ENCODE results near the gene PHF2.

Gene PHF2

DNA sequence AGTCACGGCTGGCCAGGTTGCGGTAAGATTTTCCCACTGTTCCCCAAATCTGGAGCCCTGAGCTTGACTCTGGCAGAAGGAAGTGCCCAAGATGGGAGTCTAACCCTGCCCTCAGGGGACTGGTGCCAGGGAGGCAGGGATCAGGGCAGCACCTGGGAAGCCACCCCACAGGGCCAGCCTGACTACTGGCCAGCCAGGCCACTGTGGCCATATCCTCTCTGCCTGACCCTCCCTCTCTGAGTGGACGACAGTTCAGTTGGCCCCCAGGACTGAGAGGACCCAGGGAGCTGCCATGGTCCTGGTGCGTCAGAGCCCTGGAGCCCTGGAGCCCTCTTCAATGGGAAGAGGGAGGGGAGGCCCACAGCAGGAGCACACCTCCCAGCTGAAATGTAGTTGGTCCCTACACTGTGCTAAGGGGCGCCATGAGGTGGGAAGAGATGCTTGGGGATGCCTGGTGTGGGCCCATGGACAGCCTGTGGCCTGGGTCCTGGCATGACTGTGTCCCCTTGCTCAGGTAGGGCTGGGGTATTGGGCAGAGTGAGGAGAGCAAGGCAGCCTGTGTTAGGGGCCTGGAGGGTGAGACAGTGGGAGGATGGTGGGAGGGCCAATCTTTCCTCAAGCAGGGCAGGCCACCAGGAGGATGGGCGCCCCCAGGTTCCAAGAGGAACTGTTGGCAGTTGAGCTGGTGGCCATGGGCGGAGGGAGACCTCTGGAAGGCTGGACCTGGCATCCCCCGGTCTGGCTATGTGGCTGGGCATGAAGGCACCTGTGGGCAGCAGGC lies 81.1 kb downstream of the PHF2 start:
- no peak overlapping the region for H3K4me3 ChIP-seq (replicated peaks; ENCODE audit: low read depth, low read length)
- no peak for DNase-seq (ENCODE audit: extremely low read depth, insufficient read length)
- TF ChIP-seq, protein P1, sequence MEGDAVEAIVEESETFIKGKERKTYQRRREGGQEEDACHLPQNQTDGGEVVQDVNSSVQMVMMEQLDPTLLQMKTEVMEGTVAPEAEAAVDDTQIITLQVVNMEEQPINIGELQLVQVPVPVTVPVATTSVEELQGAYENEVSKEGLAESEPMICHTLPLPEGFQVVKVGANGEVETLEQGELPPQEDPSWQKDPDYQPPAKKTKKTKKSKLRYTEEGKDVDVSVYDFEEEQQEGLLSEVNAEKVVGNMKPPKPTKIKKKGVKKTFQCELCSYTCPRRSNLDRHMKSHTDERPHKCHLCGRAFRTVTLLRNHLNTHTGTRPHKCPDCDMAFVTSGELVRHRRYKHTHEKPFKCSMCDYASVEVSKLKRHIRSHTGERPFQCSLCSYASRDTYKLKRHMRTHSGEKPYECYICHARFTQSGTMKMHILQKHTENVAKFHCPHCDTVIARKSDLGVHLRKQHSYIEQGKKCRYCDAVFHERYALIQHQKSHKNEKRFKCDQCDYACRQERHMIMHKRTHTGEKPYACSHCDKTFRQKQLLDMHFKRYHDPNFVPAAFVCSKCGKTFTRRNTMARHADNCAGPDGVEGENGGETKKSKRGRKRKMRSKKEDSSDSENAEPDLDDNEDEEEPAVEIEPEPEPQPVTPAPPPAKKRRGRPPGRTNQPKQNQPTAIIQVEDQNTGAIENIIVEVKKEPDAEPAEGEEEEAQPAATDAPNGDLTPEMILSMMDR (IDR thresholded peaks at IDR 0.05; ENCODE audit: insufficient read depth, low read length, poor library complexity, severe bottlenecking): no peak
- no peaks in the 10 kb centered on the region for H3K27me3 ChIP-seq (replicated peaks; ENCODE audit: control insufficient read depth, insufficient read depth, low read length)
- H3K36me3 ChIP-seq (ENCODE audit: control insufficient read depth, insufficient read depth, low read length): peaks cover 3% of the 10 kb centered on the region

DNA sequence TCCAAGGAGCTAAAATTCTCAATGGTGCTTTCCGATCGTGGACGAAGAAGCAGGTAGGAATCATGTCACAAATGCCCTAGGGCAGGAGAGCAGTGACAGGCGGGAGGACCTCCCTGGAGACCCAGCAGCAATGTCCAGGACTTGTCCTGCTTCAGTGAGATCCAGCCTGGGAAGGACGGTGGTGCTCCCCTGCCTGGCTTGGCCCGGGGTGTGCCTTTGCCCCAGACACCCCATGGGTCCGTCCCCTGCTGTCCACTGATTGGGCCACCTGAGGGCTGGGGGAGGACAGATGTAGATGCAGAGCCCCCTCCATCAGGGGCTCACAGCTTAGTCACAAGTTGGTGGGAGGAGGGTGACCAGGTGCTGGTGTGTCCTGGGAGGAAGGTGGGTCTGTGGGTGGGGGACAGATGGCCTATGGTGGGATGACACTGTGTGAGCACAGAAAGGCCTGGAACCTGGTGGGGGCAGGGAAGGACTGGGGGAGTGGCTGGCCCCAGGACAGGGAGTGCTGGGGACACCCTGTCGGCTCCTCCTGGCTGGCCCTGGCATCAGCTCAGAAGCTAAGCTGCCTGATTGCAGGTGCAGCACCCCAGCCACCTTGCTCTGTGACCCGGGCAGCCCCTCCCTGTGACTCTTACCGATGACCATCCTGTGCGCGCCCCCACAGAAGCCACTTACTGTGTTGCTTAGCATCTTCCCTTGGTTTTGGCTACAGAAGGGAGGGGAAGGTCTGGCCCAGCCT lies 82.0 kb downstream of the PHF2 start:
- no peak overlapping the region for H3K4me3 ChIP-seq (replicated peaks; ENCODE audit: low read depth, low read length)
- no peaks in the 10 kb centered on the region for H3K27me3 ChIP-seq (replicated peaks; ENCODE audit: control insufficient read depth, insufficient read depth, low read length)
- TF ChIP-seq, protein P1 (IDR thresholded peaks at IDR 0.05; ENCODE audit: insufficient read depth, low read length, poor library complexity, severe bottlenecking): no peak
- H3K36me3 ChIP-seq (ENCODE audit: control insufficient read depth, insufficient read depth, low read length): peaks cover 3% of the 10 kb centered on the region
- DNase-seq (ENCODE audit: extremely low read depth, insufficient read length): no peak

DNA sequence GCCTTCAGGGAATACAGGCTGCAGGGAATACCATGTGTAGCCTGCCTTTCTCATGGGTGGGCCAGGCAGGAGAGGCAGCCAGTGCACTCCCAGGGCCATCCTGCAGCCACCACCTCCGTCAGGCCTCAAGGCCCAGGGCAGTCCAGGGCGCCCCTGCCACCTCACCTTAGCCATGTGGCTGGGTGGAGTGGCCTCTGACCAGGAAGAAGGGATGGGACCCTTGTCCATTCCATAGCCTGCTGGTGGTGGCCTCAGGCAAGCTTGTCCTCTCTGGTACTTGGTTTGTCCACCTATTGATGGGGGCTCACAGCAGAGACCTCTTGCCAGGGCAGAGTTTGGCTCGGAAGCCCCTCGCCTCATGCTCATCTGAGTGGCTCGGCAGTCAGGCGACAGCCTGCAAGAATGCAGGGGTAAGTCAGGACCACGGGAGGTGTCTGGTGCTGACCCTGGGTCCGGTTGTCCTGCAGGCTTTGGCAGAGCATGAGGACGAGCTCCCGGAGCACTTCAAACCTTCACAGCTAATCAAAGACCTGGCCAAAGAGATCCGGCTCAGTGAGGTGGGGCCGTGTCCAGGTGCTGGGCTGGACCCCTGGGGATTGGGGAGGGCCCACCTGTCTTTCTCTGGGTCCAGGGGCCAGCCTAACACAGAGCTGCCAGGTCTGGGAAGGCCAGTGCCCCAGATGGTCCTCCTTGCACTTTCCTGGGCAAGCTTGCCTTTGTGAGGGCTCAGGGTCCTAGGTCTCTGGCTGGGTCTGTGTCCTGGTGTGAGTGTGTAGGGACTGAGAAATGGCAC lies 82.9 kb downstream of the PHF2 start:
- Histone ChIP-seq H3K4me3 (replicated peaks; ENCODE audit: low read depth, low read length) (no peak overlapping the region), H3K27me3 (replicated peaks; ENCODE audit: control insufficient read depth, insufficient read depth, low read length) (no peaks in the 10 kb centered on the region), H3K36me3 (ENCODE audit: control insufficient read depth, insufficient read depth, low read length) (peaks cover 3% of the 10 kb centered on the region)
- TF ChIP-seq, protein P1 (IDR thresholded peaks at IDR 0.05; ENCODE audit: insufficient read depth, low read length, poor library complexity, severe bottlenecking): no peak
- no peak for DNase-seq (ENCODE audit: extremely low read depth, insufficient read length)

DNA sequence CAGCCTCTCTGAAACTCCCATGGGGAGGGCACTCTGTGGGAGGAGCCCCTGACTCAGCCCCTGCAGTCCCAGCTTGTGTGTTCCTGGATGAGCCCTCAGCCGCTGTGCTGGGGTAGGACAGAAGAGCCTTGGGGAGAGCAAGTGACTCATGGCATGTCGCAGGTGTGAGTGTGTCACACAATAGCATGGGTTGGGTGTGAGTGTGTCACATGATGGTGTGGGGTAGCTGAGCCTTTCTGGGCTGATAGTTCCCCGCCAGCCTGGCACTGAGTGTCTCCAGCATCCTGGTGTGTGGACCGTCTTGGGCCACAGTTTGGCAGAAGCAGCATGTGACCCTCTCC lies 83.4 kb downstream of the PHF2 start:
- TF ChIP-seq, protein P1 (IDR thresholded peaks at IDR 0.05; ENCODE audit: insufficient read depth, low read length, poor library complexity, severe bottlenecking): no peak

DNA sequence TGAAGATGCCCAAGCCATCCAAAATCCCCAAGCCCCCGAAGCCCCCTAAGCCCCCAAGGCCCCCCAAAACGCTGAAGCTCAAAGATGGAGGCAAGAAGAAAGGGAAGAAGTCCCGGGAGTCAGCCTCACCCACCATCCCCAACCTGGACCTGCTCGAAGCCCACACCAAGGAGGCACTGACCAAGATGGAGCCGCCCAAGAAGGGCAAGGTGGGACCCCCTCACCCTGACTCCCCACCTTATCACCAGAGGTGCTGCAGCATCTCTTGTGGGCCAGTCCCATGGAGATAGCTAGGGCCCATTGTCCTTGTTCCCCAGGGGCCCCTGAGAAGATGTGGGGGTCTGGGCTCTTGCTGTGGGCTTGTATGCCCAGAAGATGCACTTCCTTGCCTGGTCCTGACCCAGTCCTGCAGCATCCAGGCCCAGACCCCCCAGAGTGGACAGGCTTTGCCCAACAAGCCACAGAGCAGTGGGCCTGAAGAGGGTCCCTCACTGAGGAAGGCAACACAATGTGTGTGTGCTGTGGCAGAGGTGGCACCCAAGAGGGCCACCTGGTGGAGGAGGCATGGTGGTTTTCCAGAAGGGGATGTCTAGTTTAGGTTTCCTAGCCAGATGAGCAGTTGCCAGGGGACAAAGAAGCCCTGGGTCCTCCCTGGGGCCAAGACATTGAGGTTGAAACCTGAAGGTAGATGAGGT lies 84.1 kb downstream of the PHF2 start:
- H3K27me3 ChIP-seq (replicated peaks; ENCODE audit: control insufficient read depth, insufficient read depth, low read length): no peaks in the 10 kb centered on the region
- no peak overlapping the region for H3K4me3 ChIP-seq (replicated peaks; ENCODE audit: low read depth, low read length)
- TF ChIP-seq, protein P1 (IDR thresholded peaks at IDR 0.05; ENCODE audit: insufficient read depth, low read length, poor library complexity, severe bottlenecking): peak; percentile 18
- peaks cover 3% of the 10 kb centered on the region for H3K36me3 ChIP-seq (ENCODE audit: control insufficient read depth, insufficient read depth, low read length)
- DNase-seq (ENCODE audit: extremely low read depth, insufficient read length): no peak

More for the DNA sequence above, 83.4 kb downstream of the PHF2 start:
- peaks cover 3% of the 10 kb centered on the region for H3K36me3 ChIP-seq (ENCODE audit: control insufficient read depth, insufficient read depth, low read length)
- no peak for DNase-seq (ENCODE audit: extremely low read depth, insufficient read length)
- H3K27me3 ChIP-seq (replicated peaks; ENCODE audit: control insufficient read depth, insufficient read depth, low read length): no peaks in the 10 kb centered on the region
- no peak overlapping the region for H3K4me3 ChIP-seq (replicated peaks; ENCODE audit: low read depth, low read length)
